HK-2 (cell line): Measurements from ENCODE around the gene KIAA0753.

Experiments used
- DNase-seq: peaks from one replicate; pipeline ENCODE4 v3.0.0-alpha.2; 2018; ENCODE audit not compliant: unreplicated experiment

The KIAA0753 gene

GRCh38 chr17:6569370-6570285 lies 70.9 kb downstream of the KIAA0753 start:
- DNase-seq = no peak

DNA sequence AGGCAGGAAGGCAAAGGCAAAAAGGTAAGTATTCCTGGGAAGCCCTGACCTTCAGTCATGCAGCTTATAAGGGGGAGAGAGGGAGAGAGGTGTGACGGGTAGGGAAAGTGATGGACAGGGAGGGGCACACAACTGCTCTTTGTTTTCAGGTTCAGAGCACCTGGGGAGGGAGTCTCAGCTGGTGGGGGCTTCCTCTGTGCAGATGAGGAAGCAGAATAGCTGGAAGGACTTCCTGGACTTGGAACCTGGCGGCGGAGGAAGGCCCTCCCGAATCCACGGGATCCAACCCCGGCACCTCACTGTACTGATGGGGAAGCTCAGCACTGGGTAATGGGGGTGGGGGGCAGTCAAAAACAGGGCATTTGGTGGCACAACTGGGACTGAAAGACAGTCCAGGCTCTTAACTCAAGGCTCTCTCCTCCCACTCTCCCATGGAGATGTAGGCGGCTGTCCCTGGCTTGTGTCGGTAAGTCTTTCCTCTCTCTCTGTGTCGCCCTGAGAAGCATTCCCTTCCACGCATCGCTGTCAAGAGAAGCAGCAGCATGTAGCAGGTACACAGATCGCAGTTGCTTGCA lies 72.2 kb downstream of the KIAA0753 start:
- DNase-seq = no peak

DNA sequence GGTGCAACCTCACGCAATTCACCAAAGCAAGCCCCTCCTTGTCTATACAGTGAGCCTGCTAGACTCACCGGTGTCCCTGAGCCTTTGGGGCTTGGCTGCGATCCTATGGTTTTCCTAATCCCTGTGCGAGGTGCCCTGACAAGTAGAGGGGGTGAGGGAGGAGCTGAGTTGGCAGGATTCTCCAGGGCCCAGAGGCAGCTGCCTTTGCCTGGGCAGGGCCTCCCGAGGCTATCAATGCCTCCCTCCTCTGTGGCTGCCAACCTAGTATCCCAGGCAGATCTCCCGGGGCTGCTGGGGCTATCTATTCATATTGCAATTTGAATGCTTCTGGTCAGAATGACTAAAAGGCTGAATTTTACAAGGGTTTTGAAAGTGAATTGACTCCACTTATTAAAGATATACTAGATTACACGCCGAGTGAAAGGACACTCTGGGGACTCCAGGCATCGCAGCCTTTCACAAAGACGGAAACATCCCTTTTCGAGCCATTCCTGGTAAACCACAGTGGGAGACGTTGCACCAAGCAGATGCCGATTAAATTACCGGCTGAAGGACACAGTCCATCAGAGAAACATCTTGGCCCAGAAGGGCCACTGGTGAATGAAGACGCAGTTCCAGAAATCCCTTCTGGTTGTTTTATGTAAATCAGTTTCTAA lies 72.9 kb downstream of the KIAA0753 start:
- no peak for DNase-seq

DNA sequence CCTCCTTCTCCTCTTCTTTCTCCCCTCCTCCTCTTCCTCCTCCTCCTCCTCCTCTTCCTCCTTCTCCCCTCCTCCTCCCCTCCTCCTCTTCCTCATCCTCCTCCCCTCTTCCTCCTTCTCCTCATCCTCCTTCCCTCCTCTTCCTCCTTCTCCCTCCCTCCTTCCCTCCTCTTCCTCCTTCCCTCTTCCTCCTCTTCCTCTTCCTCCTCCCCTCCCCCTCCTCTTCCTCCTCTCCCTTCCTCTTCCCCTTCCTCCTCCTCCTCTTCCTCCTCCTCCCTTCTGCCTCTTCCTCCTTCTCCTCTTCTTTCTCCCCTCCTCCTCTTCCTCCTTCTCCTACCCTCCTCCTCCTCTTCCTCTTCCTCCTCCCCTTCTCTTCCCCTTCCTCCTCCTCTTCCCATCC lies 79.1 kb downstream of the KIAA0753 start:
- DNase-seq = no peak

- DNase-seq = no peak
These were observed 80.0 kb downstream of the KIAA0753 start for GRCh38 chr17:6560496-6560895.

DNA sequence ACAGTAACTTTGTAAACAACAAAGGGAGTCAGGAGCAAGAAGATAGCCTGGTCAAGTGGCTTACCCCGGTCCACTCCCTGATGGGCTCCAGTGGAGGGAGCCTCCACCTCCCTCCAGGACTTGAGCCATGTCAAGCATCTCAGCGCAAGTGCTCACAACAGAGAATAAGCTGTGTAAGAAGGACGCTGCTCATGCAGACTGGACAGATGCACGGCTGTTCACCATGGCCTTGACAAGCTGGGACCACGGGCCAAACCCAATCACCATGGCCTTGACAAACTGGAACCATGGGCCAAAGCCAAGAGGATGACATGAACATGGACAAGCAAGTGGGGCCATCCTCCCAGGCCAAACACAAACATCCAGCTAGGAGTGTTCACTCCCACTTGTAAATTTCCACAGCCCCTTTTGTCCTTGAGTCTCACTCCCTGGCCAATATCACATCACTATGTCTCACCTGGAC lies 80.7 kb downstream of the KIAA0753 start:
- DNase-seq = no peak

DNA sequence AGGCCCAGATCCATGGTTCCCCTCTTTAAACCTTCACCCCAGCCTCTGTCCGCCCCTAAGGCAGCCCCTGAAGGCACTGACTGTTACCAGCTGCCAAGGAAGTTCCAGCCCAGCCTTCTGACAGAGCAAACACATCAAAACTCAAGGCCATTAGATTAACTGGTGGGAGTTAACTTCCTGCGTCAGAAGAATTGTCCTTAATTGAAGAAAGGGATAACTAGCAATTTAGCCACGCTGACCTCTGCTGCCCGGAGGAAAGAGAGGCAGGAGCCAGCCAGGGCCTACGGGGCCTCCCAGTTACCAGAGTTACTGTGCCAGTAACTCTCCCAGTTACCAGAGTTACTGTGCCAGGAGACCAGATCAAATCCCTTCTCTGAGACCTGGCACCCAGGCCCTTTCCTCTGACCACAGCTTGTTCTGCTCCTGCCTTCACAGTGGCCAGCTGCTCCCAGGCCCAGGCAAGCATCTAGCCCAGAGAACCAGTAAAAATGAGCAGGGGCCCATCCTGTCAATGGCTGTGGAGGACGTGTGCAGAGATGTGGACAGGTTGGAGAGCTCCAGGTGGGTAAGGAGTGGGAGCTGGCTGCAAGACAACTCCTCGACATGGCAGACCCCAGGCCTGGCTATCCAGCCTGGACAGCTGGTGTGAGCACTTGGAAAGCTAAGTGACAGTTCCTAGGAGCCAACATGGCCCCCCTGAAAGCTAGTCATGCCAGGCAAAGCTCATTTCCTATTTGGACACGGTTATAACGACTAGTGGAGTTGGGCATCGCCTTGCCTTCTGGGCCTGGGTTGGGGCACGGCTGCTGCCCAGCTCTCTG lies 81.4 kb downstream of the KIAA0753 start:
- no peak for DNase-seq

GRCh38 chr17:6558276-6558675 lies 82.2 kb downstream of the KIAA0753 start:
- no peak for DNase-seq

DNA sequence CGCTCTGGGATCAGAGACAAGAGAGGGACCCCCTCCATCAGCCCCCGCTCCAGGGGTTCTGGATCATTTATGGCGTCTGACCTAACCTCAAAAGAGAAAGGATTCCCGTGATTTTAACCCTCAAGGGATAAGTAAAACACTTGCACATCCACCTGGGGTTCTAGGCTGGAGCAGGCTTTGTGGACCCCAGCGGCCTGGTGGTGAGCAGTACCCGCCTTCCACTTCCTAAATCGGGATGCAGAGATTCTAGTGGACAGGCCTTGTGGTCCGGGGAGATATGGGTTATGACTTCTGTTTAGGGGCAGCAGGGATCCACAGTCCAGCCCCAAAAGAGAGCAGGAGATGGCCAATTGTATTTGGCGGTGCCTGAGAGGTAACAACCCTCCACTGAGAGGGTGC lies 83.5 kb downstream of the KIAA0753 start:
- no peak for DNase-seq

DNA sequence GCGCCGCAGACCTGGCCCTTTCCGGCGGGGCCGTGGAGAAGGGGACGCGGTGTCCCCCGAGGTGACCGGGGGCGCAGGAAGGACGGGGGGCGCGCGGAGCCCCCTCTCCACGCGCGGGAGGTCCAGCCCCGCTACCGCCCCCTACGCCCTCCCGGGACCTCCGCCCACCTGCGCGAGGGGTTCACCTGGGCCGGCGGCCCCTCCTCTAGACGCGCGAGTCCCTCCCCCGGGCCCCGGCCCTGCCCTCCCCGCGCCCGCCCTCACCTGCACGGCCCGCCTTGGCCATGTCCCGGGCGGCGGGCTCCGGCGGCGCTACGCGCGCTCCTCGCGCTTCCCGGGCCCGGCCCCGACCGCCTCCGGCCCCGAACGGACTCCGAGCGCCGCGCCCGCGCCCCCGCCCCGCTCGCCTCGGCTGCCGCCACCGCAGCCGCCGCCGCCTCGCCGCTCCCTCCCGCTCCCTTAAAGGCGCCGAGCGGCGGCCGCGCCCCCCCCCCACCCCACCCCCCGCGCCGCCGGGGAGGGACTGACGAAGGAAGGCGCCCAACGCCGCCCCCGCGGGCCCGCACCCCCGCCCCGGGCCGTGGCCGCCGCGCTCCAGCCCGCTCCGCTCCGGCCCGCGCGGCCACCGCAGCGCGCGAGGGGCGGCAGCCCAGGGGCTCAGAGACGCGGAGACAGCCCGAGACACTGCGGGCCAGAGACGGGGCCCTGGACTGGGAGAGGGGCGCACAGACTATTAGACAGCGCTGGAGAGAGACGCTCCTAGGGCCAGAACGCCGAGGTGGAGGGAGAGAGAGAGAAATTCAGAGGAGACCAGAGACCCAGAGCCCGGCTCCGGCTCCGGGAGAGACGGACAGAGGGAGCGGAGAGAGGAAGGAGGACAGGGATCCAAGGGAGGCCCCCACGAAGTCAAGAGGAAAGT lies 84.1 kb downstream of the KIAA0753 start, which contains the start of gene PITPNM3:
PITPNM3 (minus strand) TSS at position 435 of the 919 bp plus-strand sequence; CDS start at position 286, 149 bp downstream.
- no peak for DNase-seq

DNA sequence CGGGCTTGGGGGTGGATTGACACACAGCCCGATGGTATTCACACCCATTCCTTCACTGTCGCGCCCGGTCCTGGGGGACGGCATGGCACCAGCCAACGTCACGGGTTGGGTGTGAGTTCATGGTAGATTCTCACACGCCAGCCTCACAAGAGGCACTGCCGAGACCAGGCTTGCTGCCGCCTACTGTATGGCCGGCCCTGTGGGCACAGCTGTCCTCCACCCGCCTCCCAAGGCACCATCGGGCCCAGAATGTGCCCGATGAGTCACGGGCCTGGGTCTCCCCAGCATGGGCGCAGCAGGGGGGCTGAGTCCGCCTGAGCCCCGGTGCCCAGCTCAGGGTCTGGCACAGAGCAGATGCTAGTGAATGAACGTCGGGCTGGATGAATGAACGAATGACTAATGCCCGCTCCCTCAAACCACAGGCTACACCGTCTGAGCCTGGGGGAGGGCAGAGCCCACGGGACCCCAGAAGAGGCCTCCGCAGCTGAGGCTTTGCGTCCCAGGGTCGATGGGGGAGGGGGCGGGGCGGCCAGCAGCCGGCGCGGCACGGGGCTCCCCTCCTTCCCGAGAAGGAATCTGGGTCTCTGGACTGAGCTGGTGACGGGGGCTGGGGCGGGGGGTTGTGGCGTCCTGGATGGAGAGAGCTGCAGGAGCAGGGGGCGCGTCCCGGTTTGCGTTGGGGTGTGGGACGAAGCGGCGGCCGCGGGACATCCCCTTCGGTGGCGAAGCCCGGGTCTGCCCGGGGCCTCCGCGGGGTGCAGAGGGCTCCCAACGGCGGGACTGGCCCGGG lies 85.0 kb downstream of the KIAA0753 start:
- DNase-seq = peak; percentile 59

DNA sequence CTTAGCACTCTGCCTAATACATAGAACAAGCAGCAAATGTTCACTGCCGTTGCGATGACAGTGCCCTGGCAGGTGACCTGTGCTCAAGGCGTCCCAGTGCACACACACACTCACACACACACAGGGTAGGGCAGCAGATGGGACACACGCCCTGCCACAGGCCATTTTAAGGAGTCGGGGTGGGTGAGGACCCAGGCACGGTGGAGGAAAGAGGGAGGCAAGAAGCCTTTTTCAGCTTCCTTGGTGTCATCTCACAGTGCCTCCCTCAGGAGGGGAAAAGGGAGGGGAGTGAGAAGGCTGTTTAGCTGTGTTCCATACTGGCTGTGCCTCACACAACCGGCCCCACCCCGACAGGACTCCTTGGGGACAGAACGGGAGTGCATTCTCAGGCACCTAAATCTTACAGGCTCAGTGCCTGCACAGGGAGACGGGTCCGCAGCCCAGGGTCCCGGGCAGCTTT lies 85.6 kb downstream of the KIAA0753 start:
- no peak for DNase-seq

- DNase-seq = no peak
These were observed 86.2 kb downstream of the KIAA0753 start for GRCh38 chr17:6554342-6554741.

DNA sequence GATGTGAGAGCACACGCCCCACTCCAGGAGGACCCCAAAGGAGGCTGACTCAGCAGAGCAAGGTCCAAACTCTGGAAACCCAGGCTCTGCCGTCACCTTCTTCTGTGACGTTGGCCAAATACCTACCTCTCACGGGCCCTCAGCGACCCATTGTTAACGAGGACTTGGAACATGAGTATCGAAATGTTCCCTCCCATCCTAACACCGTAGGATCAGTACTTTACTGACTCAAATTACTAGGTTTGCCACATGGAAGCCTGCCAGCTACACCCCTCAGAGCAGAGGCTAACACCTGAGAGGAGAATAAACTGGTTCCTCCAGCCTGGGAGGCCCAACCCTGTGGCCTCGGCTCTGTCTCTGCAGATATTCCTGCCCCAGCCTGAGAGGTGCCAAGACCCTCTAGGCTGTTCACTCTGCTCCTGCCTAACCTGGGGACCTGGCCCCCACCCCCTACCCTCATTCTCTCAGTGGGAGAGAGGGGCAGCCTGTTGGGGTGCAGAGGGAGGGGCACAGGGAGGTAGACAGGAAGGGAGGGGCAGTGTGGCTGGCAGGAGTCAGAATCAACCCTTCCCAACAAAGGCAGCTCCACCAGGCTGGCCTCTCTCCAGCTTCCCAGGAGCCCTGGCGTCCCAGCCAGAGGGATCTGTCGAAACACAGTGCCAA lies 88.5 kb downstream of the KIAA0753 start:
- no peak for DNase-seq

DNA sequence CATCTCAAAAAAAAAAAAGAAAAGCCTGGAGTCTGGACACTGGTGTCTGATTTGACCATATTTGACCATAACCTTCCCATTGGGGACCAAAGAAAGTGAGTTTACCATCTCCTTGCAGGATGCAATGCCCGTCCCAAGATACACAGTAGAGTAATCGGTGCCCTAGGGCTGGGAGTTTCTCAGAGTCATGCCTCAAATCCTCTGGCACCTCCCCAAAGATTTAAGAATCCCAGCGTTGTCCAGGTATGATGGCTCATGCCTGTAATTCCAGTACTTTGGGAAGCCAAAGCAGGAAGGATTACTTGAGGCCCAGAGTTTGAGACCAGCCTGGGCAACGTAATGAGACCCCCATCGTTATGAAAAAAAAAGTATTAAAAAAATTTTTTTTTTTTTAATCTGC lies 89.2 kb downstream of the KIAA0753 start:
- DNase-seq = no peak

DNA sequence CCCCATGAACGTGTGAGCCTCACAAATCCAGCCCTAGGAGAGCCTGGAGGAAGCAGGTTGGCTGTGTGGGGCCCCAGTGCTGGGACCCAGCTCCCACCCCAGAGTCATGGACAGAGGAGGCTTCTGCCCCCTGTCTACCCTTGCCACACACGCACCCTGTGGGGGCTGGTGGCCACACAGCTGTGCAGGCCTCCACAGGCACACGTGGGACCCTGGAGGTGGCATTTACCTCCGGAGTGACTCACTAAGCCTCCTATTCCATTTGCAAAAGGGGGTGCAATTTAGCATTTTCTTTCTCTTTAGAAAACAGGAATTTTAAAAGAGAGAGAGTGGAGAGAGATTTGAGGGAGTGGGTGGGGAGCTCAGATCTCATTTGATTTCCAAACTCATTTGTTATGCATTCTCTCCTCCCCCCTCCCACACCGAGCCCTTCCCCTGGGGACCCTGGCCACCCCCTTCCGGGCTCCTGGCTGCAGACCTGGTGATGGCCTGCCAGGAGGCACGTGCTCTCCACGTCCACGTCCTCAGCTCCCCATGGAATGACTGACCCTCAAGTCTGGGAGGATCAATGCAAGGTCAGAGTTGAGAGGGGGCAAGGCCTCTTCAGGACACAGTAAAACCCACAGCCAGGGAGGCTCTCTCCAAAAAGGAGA lies 91.0 kb downstream of the KIAA0753 start:
- DNase-seq = no peak

GRCh38 chr17:6548578-6549330 lies 91.8 kb downstream of the KIAA0753 start:
- DNase-seq = no peak

DNA sequence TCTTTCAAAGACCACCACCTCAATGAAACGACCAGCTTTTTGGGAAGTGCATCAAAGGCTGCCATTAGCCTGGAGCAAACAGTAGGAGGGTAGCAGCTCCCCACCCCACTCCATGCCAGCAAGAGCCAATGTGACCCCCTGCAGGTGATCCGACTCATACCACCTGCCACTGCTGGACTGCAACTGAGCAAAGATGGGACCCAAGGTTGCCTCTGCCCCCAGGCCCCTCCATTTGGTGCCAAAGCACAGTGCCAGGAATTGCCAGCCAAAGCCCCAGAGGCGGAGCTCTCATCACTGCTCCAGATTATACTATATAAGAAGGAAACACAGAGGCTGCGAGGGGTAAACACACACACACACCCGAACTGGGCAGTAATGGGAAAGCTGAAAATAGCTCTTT lies 92.5 kb downstream of the KIAA0753 start:
- no peak for DNase-seq
